Loucy (cell line): ENCODE measurements around the gene HIGD2B.
"Not testable (repeated sequence)": the region's sequence is repeated elsewhere in the genome, so short reads cannot be mapped to it uniquely, and the experiment has no call there.

ENCODE experiments used
- H2AFZ ChIP-seq: fragments of 200-600 bp; sonication (generic); 2 replicates; pipeline ENCODE4 v1.6.0; 2016; ENCODE audit warnings: antibody characterized with exemption, mild to moderate bottlenecking, low read length, moderate library complexity
- H3F3A ChIP-seq: fragments of 200-600 bp; 2 replicates; pipeline ENCODE4 v1.6.0; 2016; ENCODE audit warnings: antibody characterized with exemption, low read depth, mild to moderate bottlenecking
- H3K27me3 ChIP-seq: fragments of 200-600 bp; sonication (generic); 2 replicates; pipeline ENCODE4 v1.6.1; 2014; ENCODE audit warnings: low read length, mild to moderate bottlenecking; ENCODE audit not compliant: insufficient read depth, poor library complexity, severe bottlenecking
- H3K36me3 ChIP-seq: fragments of 200-600 bp; sonication (generic); 2 replicates; pipeline ENCODE4 v1.6.1; 2016; ENCODE audit warnings: low read length; ENCODE audit not compliant: insufficient read depth
- H3K4me1 ChIP-seq: fragments of 200-600 bp; sonication (generic); 2 replicates; pipeline ENCODE4 v1.5.1; 2014; ENCODE audit warnings: low read length, mild to moderate bottlenecking; ENCODE audit not compliant: insufficient read depth, poor library complexity, severe bottlenecking
- H3K4me2 ChIP-seq: fragments of 200-600 bp; sonication (generic); 2 replicates; pipeline ENCODE4 v1.6.0; 2014; ENCODE audit warnings: antibody characterized with exemption, low read length, low read depth, mild to moderate bottlenecking; ENCODE audit not compliant: poor library complexity, severe bottlenecking
- H3K4me3 ChIP-seq: fragments of 200-600 bp; sonication (generic); 2 replicates; pipeline ENCODE4 v1.5.1; 2014; ENCODE audit warnings: low read length, mild to moderate bottlenecking, mixed read lengths; ENCODE audit not compliant: poor library complexity, severe bottlenecking
- H3K79me2 ChIP-seq: fragments of 200-600 bp; sonication (generic); 2 replicates; pipeline ENCODE4 v1.6.1; 2014; ENCODE audit warnings: low read length; ENCODE audit not compliant: insufficient read depth
- H3K9ac ChIP-seq: fragments of 200-600 bp; sonication (generic); 2 replicates; pipeline ENCODE4 v1.6.0; 2014; ENCODE audit warnings: mild to moderate bottlenecking, low read depth, low read length, moderate library complexity; ENCODE audit not compliant: poor library complexity, severe bottlenecking
- H3K9me2 ChIP-seq: fragments of 200-600 bp; sonication (generic); replicated peaks from 2 replicates; pipeline ENCODE4 v1.6.1; 2016; ENCODE audit warnings: low read depth, low read length, mixed read lengths
- H3K9me3 ChIP-seq: fragments of 200-600 bp; sonication (generic); 2 replicates; pipeline ENCODE4 v1.6.1; 2014; ENCODE audit warnings: mild to moderate bottlenecking, antibody characterized with exemption, low read length, low read depth; ENCODE audit not compliant: insufficient read depth
- H4K20me1 ChIP-seq: fragments of 200-600 bp; sonication (generic); 2 replicates; pipeline ENCODE4 v1.6.0; 2014; ENCODE audit warnings: antibody characterized with exemption, low read length, mild to moderate bottlenecking; ENCODE audit not compliant: insufficient read depth, poor library complexity, severe bottlenecking
- CTCF ChIP-seq: fragments of 200-600 bp; sonication (generic); conservative IDR thresholded peaks from 2 replicates; pipeline ENCODE4 v1.5.1; 2014; ENCODE audit warnings: mild to moderate bottlenecking, antibody characterized with exemption, low read length
- EZH2phosphoT487 ChIP-seq: fragments of 200-600 bp; IDR thresholded peaks from 2 replicates; pipeline ENCODE4 v1.6.1; 2018; ENCODE audit warnings: antibody characterized with exemption, mild to moderate bottlenecking, moderate library complexity, borderline replicate concordance

Gene HIGD2B

GRCh38 chr15:72732516-72732915 lies 46.5 kb upstream of the HIGD2B start:
- no peaks in the 10 kb centered on the region for H4K20me1 ChIP-seq
- H3K9me3 ChIP-seq, result no peaks in the 10 kb centered on the region
- peaks cover 10% of the 10 kb centered on the region; the same call in 1 of the 2 replicates for H3K36me3 ChIP-seq
- no peaks in the 10 kb centered on the region for H3K27me3 ChIP-seq
- H3F3A ChIP-seq, result no peaks in the 10 kb centered on the region
- H2AFZ ChIP-seq, result no peak overlapping the region
- H3K79me2 ChIP-seq, result no peaks in the 10 kb centered on the region
- no peaks in the 10 kb centered on the region for H3K9me2 ChIP-seq
- no peak overlapping the region for H3K9ac ChIP-seq
- H3K4me1 ChIP-seq, result peaks cover 4% of the 10 kb centered on the region
- H3K4me3 ChIP-seq, result no peak overlapping the region
- TF ChIP-seq EZH2phosphoT487 (no peak), CTCF (peak; percentile 48)
- H3K4me2 ChIP-seq, result no peak overlapping the region

GRCh38 chr15:72732086-72732485 lies 46.1 kb upstream of the HIGD2B start:
- H3K36me3 ChIP-seq, result peaks cover 7% of the 10 kb centered on the region; the same call in 1 of the 2 replicates
- no peak overlapping the region for H3K9ac ChIP-seq
- peaks cover 4% of the 10 kb centered on the region for H3K4me1 ChIP-seq

GRCh38 chr15:72728821-72729220 lies 42.8 kb upstream of the HIGD2B start:
- Histone ChIP-seq H3K79me2 (no peaks in the 10 kb centered on the region), H3K9ac (no peak overlapping the region), H3K4me3 (no peak overlapping the region), H3F3A (no peaks in the 10 kb centered on the region), H3K4me2 (no peak overlapping the region), H4K20me1 (no peaks in the 10 kb centered on the region), H3K36me3 (no peaks in the 10 kb centered on the region), H3K9me3 (no peaks in the 10 kb centered on the region), H2AFZ (no peak overlapping the region), H3K9me2 (no peaks in the 10 kb centered on the region), H3K27me3 (no peaks in the 10 kb centered on the region), H3K4me1 (no peaks in the 10 kb centered on the region)
- no peak for TF ChIP-seq EZH2phosphoT487
- TF ChIP-seq CTCF, result no peak

More at GRCh38 chr15:72732086-72732485, 46.1 kb upstream of the HIGD2B start:
- no peak overlapping the region for H3K4me3 ChIP-seq
- H3K27me3 ChIP-seq, result no peaks in the 10 kb centered on the region
- H3F3A ChIP-seq, result no peaks in the 10 kb centered on the region
- no peaks in the 10 kb centered on the region for H4K20me1 ChIP-seq
- no peak for TF ChIP-seq CTCF
- TF ChIP-seq EZH2phosphoT487, result no peak
- no peaks in the 10 kb centered on the region for H3K9me2 ChIP-seq
- no peak overlapping the region for H3K4me2 ChIP-seq
- H3K9me3 ChIP-seq, result no peaks in the 10 kb centered on the region
- H3K79me2 ChIP-seq, result no peaks in the 10 kb centered on the region
- H2AFZ ChIP-seq, result no peak overlapping the region

GRCh38 chr15:72728249-72728648 lies 42.3 kb upstream of the HIGD2B start:
- H3K79me2 ChIP-seq, H3K4me2 ChIP-seq: not testable (repeated sequence)

More at GRCh38 chr15:72728249-72728648, 42.3 kb upstream of the HIGD2B start:
- H3K9me3 ChIP-seq, H3K9me2 ChIP-seq, H3K9ac ChIP-seq, H3K36me3 ChIP-seq, H3K27me3 ChIP-seq, H3F3A ChIP-seq, H3K4me3 ChIP-seq, H3K4me1 ChIP-seq, H4K20me1 ChIP-seq, H2AFZ ChIP-seq: not testable (repeated sequence)
